Omental fat pad (tissue), 4 donors: ENCODE measurements around the gene TSPAN17. TPM values are rescaled to one million over a fixed set of nuclear protein-coding genes. Genes with fewer than 3 reads are reported as not detected.
"Not testable (repeated sequence)": the region's sequence is repeated elsewhere in the genome, so short reads cannot be mapped to it uniquely, and the experiment has no call there.

Experiments
- ATAC-seq: fragments of 150-250 bp; one replicate; pipeline ENCODE4 v1.9.1; 2016; ENCODE audit warnings: mild to moderate bottlenecking, moderate library complexity; ENCODE audit not compliant: low FRiP score
- DNase-seq: peaks from one replicate; pipeline ENCODE4 v3.0.0-alpha.2; 2019; ENCODE audit warnings: low spot score
- CTCF ChIP-seq, 3 donors: fragments of 450-650 bp; IDR thresholded peaks; one replicate each; pipeline ENCODE4 v1.5.1; 2016 to 2017; ENCODE audit warnings: antibody characterized with exemption in 3 of 3, mild to moderate bottlenecking in 3 of 3, moderate library complexity in 2 of 3
- total RNA-seq, 4 donors: library from RNA; depleted of rRNA; stranded (reverse); fragments of >200 nt; gene quantifications; one replicate each; pipeline ENCODE4 v1.1.0, GENCODE V29; 2016

Gene TSPAN17
- total RNA-seq, 4 donors from 2014 or later, result 8.9 to 16.9 (median 15.1) TPM

DNA sequence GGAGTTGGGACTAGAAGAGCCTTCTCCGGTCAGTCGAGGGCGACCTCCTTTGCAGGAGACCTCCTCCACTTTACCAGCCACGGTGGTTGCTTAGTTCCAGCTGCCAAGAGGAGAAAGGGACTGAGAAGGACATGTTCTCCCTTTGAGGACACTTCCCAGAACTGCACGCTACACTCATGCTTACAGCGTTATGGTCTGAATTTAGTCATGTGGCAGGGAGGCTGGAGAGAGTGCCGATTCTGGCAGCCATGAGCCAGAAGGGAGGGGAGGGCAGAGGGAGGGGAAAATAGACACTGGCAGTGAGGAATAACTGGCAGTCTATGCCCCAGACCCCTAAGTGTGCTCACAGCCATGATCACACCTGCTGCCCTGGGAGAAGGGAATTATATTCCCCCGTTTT is 47.8 kb downstream of the TSPAN17 start:
- DNase-seq (no peak), ATAC-seq (no peak)
- no peak for TF ChIP-seq CTCF (IDR thresholded peaks at IDR 0.05)

DNA sequence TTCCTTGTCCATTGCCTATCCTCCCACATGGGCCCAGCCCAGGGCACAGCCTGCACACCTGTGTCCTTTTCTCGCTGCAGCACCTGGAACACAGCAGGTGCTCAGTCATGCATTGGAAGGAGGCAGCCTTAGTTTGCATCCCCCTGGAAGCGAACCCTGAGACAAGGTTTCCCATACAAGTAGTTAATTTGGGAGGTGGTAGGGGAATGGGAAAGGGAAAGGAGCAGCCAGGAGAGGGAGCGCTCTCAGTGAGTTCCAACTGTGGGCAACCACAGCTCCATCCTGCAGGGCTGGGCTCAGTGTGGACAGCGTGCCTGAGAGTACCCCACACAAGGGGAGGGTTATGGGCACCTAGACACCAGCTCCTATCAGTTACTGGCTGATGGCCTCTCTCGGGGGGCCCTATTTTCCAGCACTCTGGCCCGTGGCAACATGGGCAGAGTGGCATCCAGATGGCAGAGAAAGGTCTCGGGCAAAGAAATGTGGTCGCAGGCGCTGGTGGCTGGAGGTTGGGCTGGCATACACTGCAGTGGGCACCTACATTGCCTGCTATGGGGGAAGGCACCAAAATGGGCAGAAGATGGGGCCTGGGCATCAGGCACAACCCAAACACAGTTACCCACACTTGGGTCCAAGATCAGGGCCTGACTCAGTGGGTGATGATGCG is 50.1 kb downstream of the TSPAN17 start:
- DNase-seq (no peak), ATAC-seq (no peak)
- TF ChIP-seq CTCF (IDR thresholded peaks at IDR 0.05), result no peak

DNA sequence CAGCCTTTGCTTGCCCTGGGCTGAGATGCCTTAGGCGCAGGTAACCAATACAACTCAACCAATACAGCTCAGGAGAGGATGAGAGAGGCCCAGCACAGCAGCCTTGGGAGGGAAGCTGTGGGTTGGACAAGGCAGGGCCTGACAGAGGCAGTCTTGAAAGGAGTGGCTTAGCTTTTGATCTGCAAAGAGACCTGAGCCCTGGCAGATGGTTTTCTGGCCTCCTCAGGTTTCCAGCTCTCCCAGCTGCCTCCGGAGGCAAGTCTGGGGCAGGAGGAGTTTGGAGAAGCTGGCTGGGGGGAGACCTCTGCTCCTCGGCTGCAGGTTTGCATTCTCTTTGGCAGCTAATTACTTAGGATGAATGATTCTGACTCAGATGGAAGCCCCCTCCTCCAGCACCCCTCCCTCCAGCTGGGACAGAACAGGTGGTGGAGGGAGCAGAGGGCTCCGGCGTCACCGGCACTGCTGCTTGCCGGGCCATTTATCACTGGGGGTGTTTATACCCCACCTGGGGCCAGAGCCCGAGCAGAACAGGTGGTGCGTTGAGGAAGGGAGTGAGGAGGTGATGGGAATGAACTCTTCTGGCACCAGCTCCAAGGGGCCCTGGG is 50.8 kb downstream of the TSPAN17 start:
- DNase-seq (no peak), ATAC-seq (no peak)
- TF ChIP-seq CTCF (IDR thresholded peaks at IDR 0.05), result no peak

DNA sequence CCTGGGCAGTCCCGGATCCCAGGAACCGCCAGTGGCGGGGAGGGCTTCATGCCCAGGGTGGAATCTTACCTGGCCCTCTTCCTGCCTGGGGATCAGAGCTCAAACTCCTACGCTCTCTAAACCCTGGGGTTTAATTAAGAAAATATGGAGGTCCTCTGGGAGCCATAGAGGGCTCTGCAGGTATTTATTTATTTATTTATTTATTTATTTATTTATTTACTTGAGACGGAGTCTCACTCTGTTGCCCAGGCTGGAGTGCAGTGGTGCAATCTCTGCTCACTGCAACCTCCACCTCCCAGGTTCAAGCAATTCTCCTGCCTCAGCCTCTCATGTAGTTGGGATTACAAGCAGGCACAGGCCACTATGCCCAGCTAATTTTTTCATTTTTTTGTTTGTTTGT is 52.2 kb downstream of the TSPAN17 start:
- DNase-seq, ATAC-seq: not testable (repeated sequence)

GRCh38 chr5:176700239-176700847 is 53.1 kb downstream of the TSPAN17 start:
- DNase-seq, result no peak
- ATAC-seq, result no peak
- TF ChIP-seq CTCF (IDR thresholded peaks at IDR 0.05), result no peak

DNA sequence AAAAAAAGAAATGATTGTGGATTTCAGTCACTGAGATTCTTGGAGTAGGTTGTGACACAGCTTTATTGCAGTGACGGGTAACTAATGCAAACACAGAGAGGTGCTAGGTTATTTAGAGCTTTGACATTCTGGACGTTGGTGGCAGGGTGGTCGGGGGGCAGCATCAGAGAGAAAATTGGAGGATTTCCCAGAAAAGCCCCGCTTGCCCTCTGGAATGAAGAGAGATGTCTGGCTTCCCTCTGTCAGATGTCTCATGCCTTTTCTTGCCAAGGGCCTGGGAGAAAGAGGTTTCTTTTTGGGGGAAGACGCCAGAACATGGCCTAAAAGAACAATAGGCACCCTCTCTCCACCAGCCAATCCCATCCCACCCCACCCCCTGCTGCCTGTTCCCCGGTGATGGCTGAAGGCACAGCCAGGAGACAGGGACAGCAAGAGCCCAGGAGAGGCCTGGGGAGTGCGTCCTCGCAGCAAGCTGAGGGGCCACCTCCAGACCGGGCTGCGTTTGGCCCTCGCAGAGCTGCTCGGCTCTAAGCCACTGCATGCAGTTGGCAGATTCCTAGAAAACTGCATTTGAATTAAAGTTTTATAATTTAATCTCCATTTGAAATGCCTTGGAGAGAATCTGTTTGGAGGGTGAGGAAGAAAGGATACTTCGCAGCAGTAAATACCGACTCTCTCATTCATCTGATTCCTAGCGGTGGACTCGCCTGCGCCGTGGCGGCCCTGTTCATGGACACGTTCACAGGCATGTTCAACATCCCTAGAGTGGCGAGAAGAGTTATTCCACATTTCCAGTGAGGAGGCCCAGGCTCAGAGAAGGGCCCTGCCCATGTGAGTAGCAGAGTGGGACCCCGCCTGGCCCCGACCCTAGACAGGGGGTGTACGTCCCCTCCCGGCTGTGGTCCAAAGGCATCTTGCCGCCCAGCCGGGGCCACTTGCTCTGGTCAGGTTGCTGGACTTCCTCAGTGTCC is 55.7 kb downstream of the TSPAN17 start:
- ATAC-seq (no peak), DNase-seq (no peak)

More for the DNA sequence above, 55.7 kb downstream of the TSPAN17 start:
- no peak for TF ChIP-seq CTCF (IDR thresholded peaks at IDR 0.05)
